GM18861 (cell line): ENCODE results near the gene LRP10.

Experiments used
- ATAC-seq: cut with Tn5 transposase; IDR thresholded peaks from one replicate; pipeline ENCODE4 v1.9.1; 2021; ENCODE audit not compliant: unreplicated experiment

Gene LRP10

GRCh38 chr14:22884738-22885523, 13.4 kb downstream of the LRP10 start:
- ATAC-seq: no peak

- no peak for ATAC-seq
Observed at GRCh38 chr14:22885975-22886374, 14.4 kb downstream of the LRP10 start.

- ATAC-seq: peak; percentile 35
Observed at GRCh38 chr14:22886500-22887259, 15.1 kb downstream of the LRP10 start.

- ATAC-seq: peak; percentile 41
Observed at GRCh38 chr14:22887260-22887989, 15.9 kb downstream of the LRP10 start.

GRCh38 chr14:22887990-22888378, 16.4 kb downstream of the LRP10 start:
- ATAC-seq: peak; percentile 38

GRCh38 chr14:22888662-22889061, 17.1 kb downstream of the LRP10 start:
- no peak for ATAC-seq

GRCh38 chr14:22890416-22890815, 18.9 kb downstream of the LRP10 start:
- ATAC-seq: no peak

- ATAC-seq: no peak
Observed at GRCh38 chr14:22892488-22892887, 20.9 kb downstream of the LRP10 start.

GRCh38 chr14:22893706-22894105, 22.2 kb downstream of the LRP10 start:
- ATAC-seq: no peak

- ATAC-seq: no peak
Observed at GRCh38 chr14:22895402-22895801, 23.9 kb downstream of the LRP10 start.

- no peak for ATAC-seq
Observed at GRCh38 chr14:22896356-22896755, 24.8 kb downstream of the LRP10 start.

GRCh38 chr14:22896760-22897159, 25.2 kb downstream of the LRP10 start:
- ATAC-seq: no peak

GRCh38 chr14:22897357-22897756, 25.8 kb downstream of the LRP10 start:
- ATAC-seq: no peak

- no peak for ATAC-seq
Observed at GRCh38 chr14:22898302-22899090, 27.0 kb downstream of the LRP10 start.

- ATAC-seq: no peak
Observed at GRCh38 chr14:22900081-22900799, 28.7 kb downstream of the LRP10 start.

GRCh38 chr14:22901799-22902198, 30.3 kb downstream of the LRP10 start:
- ATAC-seq: no peak

GRCh38 chr14:22903742-22904087, 32.2 kb downstream of the LRP10 start:
- no peak for ATAC-seq

- ATAC-seq: no peak
Observed at GRCh38 chr14:22905627-22906026, 34.1 kb downstream of the LRP10 start.

GRCh38 chr14:22906073-22906472, 34.5 kb downstream of the LRP10 start:
- ATAC-seq: no peak

GRCh38 chr14:22907429-22907828, 35.9 kb downstream of the LRP10 start:
- ATAC-seq: no peak
